K562 (cell line): ENCODE data around the gene CLEC17A. TPM values are rescaled to one million over a fixed set of nuclear protein-coding genes. Genes with fewer than 3 reads are reported as not detected.

Experiments
- ATAC-seq: fragments of 200-7000 bp; cut with Tn5 transposase; 3 replicates; pipeline ENCODE4 v1.9.1; 2020; ENCODE audit warnings: moderate library complexity
- BruUV-seq: library from RNA; stranded (reverse); fragments of 400-500 nt; replicated peaks from 2 replicates; lab custom pipeline; 2021; lab: Mats Ljungman, UMichigan
- CTCF ChIA-PET: fragments of 300-600 bp; formaldehyde crosslinking; extraction: SDS; loops from one replicate; lab custom pipeline; 2021; ENCODE audit warnings: low intra/inter-chr PET ratio; lab: Yijun Ruan, JAX
- POLR2A ChIA-PET: fragments of 300-600, 350-650 bp; sonication (Branson Sonifier 250); formaldehyde crosslinking; extraction: SDS; loops from one replicate; lab custom pipeline; 2021; ENCODE audit warnings: antibody characterized with exemption, inconsistent platforms; lab: Yijun Ruan, JAX
- DNase-seq, 4 experiments: peaks; one replicate each; pipeline versions ENCODE4 v3.0.0 to v3.0.0-alpha.2; 2011 to 2018; ENCODE audit warnings: low spot score in 3 of 4, mixed read lengths in 3 of 4; ENCODE audit errors: extremely low read depth in 1 of 4
- FAIRE-seq: peaks from 2 replicates; lab custom pipeline; 2011; peaks lifted over from hg19 to GRCh38; lab: Jason Lieb, UNC
- H2AFZ ChIP-seq: 2 replicates; pipeline ENCODE4 v1.6.0; 2011; ENCODE audit warnings: low read depth, low read length, control low read depth, inconsistent platforms
- H3K27ac ChIP-seq: fragments of 200-600 bp; 3 replicates; pipeline ENCODE4 v1.8.0; 2011; ENCODE audit warnings: low read depth, mild to moderate bottlenecking, control low read depth, inconsistent platforms, low read length, moderate library complexity, mixed read lengths; ENCODE audit errors: extremely low read depth
- H3K27me3 ChIP-seq, 2 experiments: fragments of 300-600 bp in 1 of 2; 2 replicates in 1 of 2; 3 replicates in 1 of 2; pipeline versions ENCODE4 v1.6.0 to v1.8.0; 2011; ENCODE audit warnings: inconsistent platforms in 2 of 2, low read length in 2 of 2, mild to moderate bottlenecking in 1 of 2, mixed read lengths in 1 of 2, moderate library complexity in 1 of 2; ENCODE audit not compliant: control insufficient read depth in 2 of 2, insufficient read depth in 2 of 2
- H3K36me3 ChIP-seq: fragments of 300-600 bp; 3 replicates; pipeline ENCODE4 v1.8.0; 2011; ENCODE audit warnings: mild to moderate bottlenecking, low read length, inconsistent platforms; ENCODE audit not compliant: control insufficient read depth, insufficient read depth
- H3K4me1 ChIP-seq, 2 experiments: fragments of 200-600 bp in 1 of 2; replicated peaks in 1 of 2; 2 replicates in 1 of 2; 3 replicates in 1 of 2; pipeline versions ENCODE4 v1.5.1 to v1.8.0; 2011; ENCODE audit warnings: inconsistent platforms in 2 of 2, low read length in 2 of 2, mild to moderate bottlenecking in 1 of 2, mixed read lengths in 1 of 2, moderate library complexity in 1 of 2; ENCODE audit not compliant: control insufficient read depth in 2 of 2, insufficient read depth in 2 of 2
- H3K4me2 ChIP-seq: 2 replicates; pipeline ENCODE4 v1.6.1; 2011; ENCODE audit warnings: low read length, control low read depth, inconsistent platforms, mixed read lengths; ENCODE audit not compliant: insufficient read depth
- H3K4me3 ChIP-seq: fragments of 200-600 bp; sonication (generic), shearing (Covaris generic); 2 replicates; pipeline ENCODE4 v1.5.1; 2016; ENCODE audit warnings: control low read depth, inconsistent platforms
- H3K79me2 ChIP-seq: fragments of 200-600 bp; 3 replicates; pipeline ENCODE4 v1.8.0; 2011; ENCODE audit warnings: low read length, inconsistent platforms; ENCODE audit not compliant: control insufficient read depth, insufficient read depth
- H3K9ac ChIP-seq, 2 experiments: 2 replicates each; pipeline versions ENCODE4 v1.6.0 to v1.6.1; 2011; ENCODE audit warnings: low read depth in 2 of 2, low read length in 2 of 2, control low read depth in 1 of 2, inconsistent platforms in 1 of 2, mild to moderate bottlenecking in 1 of 2, mixed read lengths in 1 of 2; ENCODE audit not compliant: insufficient read depth in 1 of 2
- H3K9me1 ChIP-seq: one replicate; pipeline ENCODE4 v1.6.0; 2011; ENCODE audit warnings: inconsistent platforms, mild to moderate bottlenecking, low read length, moderate library complexity; ENCODE audit not compliant: control insufficient read depth, insufficient read depth
- H3K9me3 ChIP-seq: replicated peaks from 2 replicates; pipeline ENCODE4 v1.5.1; 2011; ENCODE audit warnings: low read depth, low read length, inconsistent platforms; ENCODE audit not compliant: control insufficient read depth, insufficient read depth
- H4K20me1 ChIP-seq: replicated peaks from 2 replicates; pipeline ENCODE4 v1.6.1; 2011; ENCODE audit warnings: low read length, inconsistent platforms, mixed read lengths; ENCODE audit not compliant: control insufficient read depth, insufficient read depth
- CHAMP1 ChIP-seq: fragments of 450-650 bp; IDR thresholded peaks from 2 replicates; pipeline ENCODE4 v1.6.1; 2016; ENCODE audit warnings: mild to moderate bottlenecking
- FOS ChIP-seq: IDR thresholded peaks from 3 replicates; pipeline ENCODE4 v1.6.1; 2011; ENCODE audit not compliant: insufficient read length; ENCODE audit errors: extremely low read depth
- HDGF ChIP-seq: fragments of 450-650 bp; IDR thresholded peaks from 2 replicates; pipeline ENCODE4 v1.6.1; 2016
- HOXB6 ChIP-seq: fragments of 250-450 bp; sonication (Bioruptor Pico); IDR thresholded peaks from 2 replicates; pipeline ENCODE4 v1.5.1; 2022; ENCODE audit warnings: mild to moderate bottlenecking, borderline replicate concordance
- RAD21 ChIP-seq, 2 experiments: fragments of 250-450 bp in 1 of 2; fragments of 450-650 bp in 1 of 2; sonication (Bioruptor Pico) in 1 of 2; formaldehyde crosslinking in 1 of 2; IDR thresholded peaks in 1 of 2; conservative IDR thresholded peaks in 1 of 2; 2 replicates each; pipeline versions ENCODE4 v1.4.0 to v1.8.0; 2020 to 2022; ENCODE audit warnings: mild to moderate bottlenecking in 2 of 2, moderate library complexity in 1 of 2
- RAD51 ChIP-seq: fragments of 450-650 bp; IDR thresholded peaks from 2 replicates; pipeline ENCODE4 v1.7.1; 2016; ENCODE audit warnings: low read depth, mild to moderate bottlenecking, borderline replicate concordance
- RBM34 ChIP-seq: fragments of 200-400 bp; formaldehyde crosslinking; IDR thresholded peaks from 2 replicates; pipeline ENCODE4 v1.6.1; 2018; ENCODE audit warnings: low read length, borderline replicate concordance; ENCODE audit not compliant: insufficient read depth
- RFX7 ChIP-seq: fragments of 250-450 bp; sonication (Bioruptor Pico); IDR thresholded peaks from 2 replicates; pipeline ENCODE4 v1.5.1; 2021; ENCODE audit warnings: mild to moderate bottlenecking
- TFE3 ChIP-seq: fragments of 450-650 bp; formaldehyde crosslinking; IDR thresholded peaks from 2 replicates; pipeline ENCODE4 v1.4.0; 2020; ENCODE audit warnings: mild to moderate bottlenecking, mixed read lengths
- TOE1 ChIP-seq, 2 experiments: fragments of 450-650 bp in 1 of 2; sonication (generic) in 1 of 2; formaldehyde crosslinking in 1 of 2; IDR thresholded peaks; 2 replicates each; pipeline versions ENCODE4 v1.7.1 to v1.8.0; 2016 to 2022; ENCODE audit warnings: borderline replicate concordance in 2 of 2, mild to moderate bottlenecking in 2 of 2, antibody characterized with exemption in 1 of 2, inconsistent platforms in 1 of 2, low read depth in 1 of 2, missing genetic modification reagents in 1 of 2, moderate library complexity in 1 of 2
- WGBS: fragments of 100-300 bp; shearing (Covaris generic); methylation state at CpG from one replicate; pipeline ENCODE4 v1.1.6; 2016; ENCODE audit warnings: low coverage, mixed read lengths; ENCODE audit not compliant: insufficient coverage; ENCODE audit errors: missing lambda C conversion rate; 5-methylcytosine and 5-hydroxymethylcytosine counted together
- in situ Hi-C: fragments of 300-500 bp; cut with MboI; formaldehyde crosslinking; loops from 4 replicates; pipeline ENCODE4 v1.15.0; 2018; ENCODE audit warnings: inconsistent platforms, mixed read lengths
- intact Hi-C: fragments of 100-400 bp; cut with micrococcal nuclease; formaldehyde crosslinking; loops from 2 replicates; pipeline ENCODE4 v1.14.2; 2022
- polyA plus RNA-seq, 8 experiments: library from polyadenylated mRNA; depleted of rRNA in 4 of 8; stranded (reverse) in 5 of 8; unstranded in 3 of 8; fragments of >200 nt; fragmentation: Nextera tagmentation in 2 of 8; fragmentation: Illumina TruSeq in 1 of 8; extraction: Ambion mirVana in 2 of 8; extraction: Trizol in 1 of 8; gene quantifications; 2 replicates each; pipeline versions ENCODE4 v1.2.1 to v1.2.3, GENCODE V29; 2011 to 2014; ENCODE audit warnings: inconsistent platforms in 1 of 8, missing spikeins in 1 of 8
- total RNA-seq, 7 experiments: library from RNA; depleted of rRNA in 6 of 7; stranded (reverse); fragments of >200 nt in 6 of 7; fragmentation: Illumina TruSeq in 2 of 7; extraction: Trizol in 2 of 7; gene quantifications; 2 replicates each; pipeline versions ENCODE4 v1.2.1 to v1.2.3, GENCODE V29; 2011 to 2021; ENCODE audit warnings: low replicate concordance in 1 of 7
- TF ChIP-seq, protein P1 (sequence below): fragments of 200-400 bp; formaldehyde crosslinking; IDR thresholded peaks from 2 replicates; pipeline ENCODE4 v1.6.1; 2017; ENCODE audit warnings: mild to moderate bottlenecking, low read depth, low read length, moderate library complexity
- TF ChIP-seq, protein P2 (sequence below): fragments of 250-450 bp; sonication (Bioruptor Pico); IDR thresholded peaks from 2 replicates; pipeline ENCODE4 v1.8.0; 2021; ENCODE audit warnings: moderate library complexity, mild to moderate bottlenecking, inconsistent platforms

Gene CLEC17A
- total and polyA plus RNA-seq, 9 of the 15 experiments (the other 6 are each of a cell fraction or from before 2014, with no cell fraction given): 0.03 TPM; not detected in 8

DNA sequence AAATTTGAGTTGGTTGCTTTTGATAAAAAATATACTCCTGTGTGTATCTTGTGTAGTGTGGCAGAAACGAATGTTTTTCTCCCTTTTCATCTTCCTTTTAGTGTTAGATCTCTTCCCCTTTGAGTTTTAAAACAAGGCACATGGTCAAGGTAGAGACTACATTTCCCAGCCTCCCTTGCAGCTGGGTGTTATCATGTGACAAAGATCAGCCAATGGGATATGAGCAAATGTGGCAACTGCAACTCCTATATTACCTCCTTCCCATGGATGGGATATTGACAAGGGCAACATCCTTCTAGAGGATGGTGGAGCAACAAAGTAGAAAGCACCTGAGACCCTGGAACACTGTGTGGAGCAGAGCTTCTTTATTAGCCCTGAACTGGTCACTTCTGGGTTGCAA is 49.4 kb downstream of the CLEC17A start:
- Histone ChIP-seq H3K36me3 (no peaks in the 10 kb centered on the region), H3K27ac (no peak overlapping the region), H3K9me1 (no peaks in the 10 kb centered on the region), H3K79me2 (no peaks in the 10 kb centered on the region), H4K20me1 (no peaks in the 10 kb centered on the region), H3K4me1 (no peaks in the 10 kb centered on the region), H3K9ac (no peak overlapping the region), H2AFZ (peak overlapping the region; percentile 51), H3K9me3 (peaks cover 4% of the 10 kb centered on the region; the same call in 1 of the 2 replicates), H3K27me3 (no peaks in the 10 kb centered on the region; a peak in 1 of 5 replicates), H3K4me2 (no peak overlapping the region), H3K4me3 (no peak overlapping the region)
- in situ Hi-C loops: no loop called here
- no TSS peak for BruUV-seq
- intact Hi-C loops: no loop called here
- WGBS: 0% methylated on average over 1 of the region's 1 CpG
- peak; percentile 98 for FAIRE-seq
- ATAC-seq: peak; percentile 92
- peak; percentile 68 to 91 (median 84) for DNase-seq
- CTCF ChIA-PET: no interaction called here
- POLR2A ChIA-PET: interaction anchor here (0.6 to 0.9 kb wide), 3 partner anchors 41 to 1116 kb away, joined by 3 read pairs; no protein-coding TSS in a partner anchor
- TF ChIP-seq RFX7 (CRISPR knock-in tag): no peak
- TF ChIP-seq TOE1 (IDR thresholded peaks at IDR 0.05; ENCODE audit: borderline replicate concordance): peak; percentile 83
- TF ChIP-seq TOE1 (CRISPR knock-in tag; IDR thresholded peaks at IDR 0.05; ENCODE audit: borderline replicate concordance, low read depth): no peak
- TF ChIP-seq, protein P1, sequence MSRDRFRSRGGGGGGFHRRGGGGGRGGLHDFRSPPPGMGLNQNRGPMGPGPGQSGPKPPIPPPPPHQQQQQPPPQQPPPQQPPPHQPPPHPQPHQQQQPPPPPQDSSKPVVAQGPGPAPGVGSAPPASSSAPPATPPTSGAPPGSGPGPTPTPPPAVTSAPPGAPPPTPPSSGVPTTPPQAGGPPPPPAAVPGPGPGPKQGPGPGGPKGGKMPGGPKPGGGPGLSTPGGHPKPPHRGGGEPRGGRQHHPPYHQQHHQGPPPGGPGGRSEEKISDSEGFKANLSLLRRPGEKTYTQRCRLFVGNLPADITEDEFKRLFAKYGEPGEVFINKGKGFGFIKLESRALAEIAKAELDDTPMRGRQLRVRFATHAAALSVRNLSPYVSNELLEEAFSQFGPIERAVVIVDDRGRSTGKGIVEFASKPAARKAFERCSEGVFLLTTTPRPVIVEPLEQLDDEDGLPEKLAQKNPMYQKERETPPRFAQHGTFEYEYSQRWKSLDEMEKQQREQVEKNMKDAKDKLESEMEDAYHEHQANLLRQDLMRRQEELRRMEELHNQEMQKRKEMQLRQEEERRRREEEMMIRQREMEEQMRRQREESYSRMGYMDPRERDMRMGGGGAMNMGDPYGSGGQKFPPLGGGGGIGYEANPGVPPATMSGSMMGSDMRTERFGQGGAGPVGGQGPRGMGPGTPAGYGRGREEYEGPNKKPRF: no peak
- TF ChIP-seq RAD51: peak; percentile 84
- TF ChIP-seq FOS: peak; percentile 49
- TF ChIP-seq RAD21 (CRISPR knock-in tag; conservative IDR thresholded peaks at IDR 0.05 in 1 of 2, IDR thresholded peaks at IDR 0.05 in 1 of 2): no peak
- TF ChIP-seq RBM34: no peak
- no peak for TF ChIP-seq CHAMP1
- TF ChIP-seq HOXB6 (CRISPR knock-in tag): no peak
- no peak for TF ChIP-seq HDGF
- peak; percentile 77 for TF ChIP-seq TFE3
- TF ChIP-seq, protein P2, sequence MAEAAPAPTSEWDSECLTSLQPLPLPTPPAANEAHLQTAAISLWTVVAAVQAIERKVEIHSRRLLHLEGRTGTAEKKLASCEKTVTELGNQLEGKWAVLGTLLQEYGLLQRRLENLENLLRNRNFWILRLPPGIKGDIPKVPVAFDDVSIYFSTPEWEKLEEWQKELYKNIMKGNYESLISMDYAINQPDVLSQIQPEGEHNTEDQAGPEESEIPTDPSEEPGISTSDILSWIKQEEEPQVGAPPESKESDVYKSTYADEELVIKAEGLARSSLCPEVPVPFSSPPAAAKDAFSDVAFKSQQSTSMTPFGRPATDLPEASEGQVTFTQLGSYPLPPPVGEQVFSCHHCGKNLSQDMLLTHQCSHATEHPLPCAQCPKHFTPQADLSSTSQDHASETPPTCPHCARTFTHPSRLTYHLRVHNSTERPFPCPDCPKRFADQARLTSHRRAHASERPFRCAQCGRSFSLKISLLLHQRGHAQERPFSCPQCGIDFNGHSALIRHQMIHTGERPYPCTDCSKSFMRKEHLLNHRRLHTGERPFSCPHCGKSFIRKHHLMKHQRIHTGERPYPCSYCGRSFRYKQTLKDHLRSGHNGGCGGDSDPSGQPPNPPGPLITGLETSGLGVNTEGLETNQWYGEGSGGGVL (CRISPR knock-in tag): no peak
